ENCODE measurements around the gene SLC36A1. TPM values are rescaled to one million over a fixed set of nuclear protein-coding genes. Genes with fewer than 3 reads are reported as not detected.

The SLC36A1 gene
- total RNA-seq, 1 experiment from 2014 or later = 7.4 TPM

- TF ChIP-seq EZH2phosphoT487 (IDR thresholded peaks at IDR 0.05; ENCODE audit: borderline replicate concordance) (no peak), ZNF274 (IDR thresholded peaks at IDR 0.05; ENCODE audit: low read depth, low read length) (no peak), YY1 (IDR thresholded peaks at IDR 0.05; ENCODE audit: extremely low read depth, insufficient replicate concordance, low read depth, low read length) (no peak), FOSL1 (IDR thresholded peaks at IDR 0.05; ENCODE audit: low read depth) (no peak), RAD21 (IDR thresholded peaks at IDR 0.05; ENCODE audit: low read depth) (no peak), ELF1 (IDR thresholded peaks at IDR 0.05; ENCODE audit: borderline replicate concordance, low read depth) (no peak), MAX (IDR thresholded peaks at IDR 0.05) (no peak), EZH2 (IDR thresholded peaks at IDR 0.05) (no peak), SP1 (IDR thresholded peaks at IDR 0.05; ENCODE audit: low read depth) (no peak), SIN3A (IDR thresholded peaks at IDR 0.05; ENCODE audit: low read depth) (no peak), ATF3 (IDR thresholded peaks at IDR 0.05) (no peak)
Observed at GRCh38 chr5:151459680-151460324, 12.4 kb downstream of the SLC36A1 start (continued).

- H3K79me2 ChIP-seq (ENCODE audit: insufficient read depth, low read length) = no peaks in the 10 kb centered on the region
- intact Hi-C loops (cut with micrococcal nuclease) = no loop called here
- no peaks in the 10 kb centered on the region for H3K4me1 ChIP-seq (ENCODE audit: control insufficient read depth in 1 of 2, insufficient read depth in 2 of 2, low read length in 2 of 2)
- no peaks in the 10 kb centered on the region for H3K9me2 ChIP-seq (ENCODE audit: insufficient read depth)
- H3K9me3 ChIP-seq (ENCODE audit: control insufficient read depth in 1 of 2, insufficient read depth in 1 of 2, low read depth in 1 of 2, low read length in 2 of 2) = no peaks in the 10 kb centered on the region
- H3K27me3 ChIP-seq (ENCODE audit: insufficient read depth, low read length) = no peaks in the 10 kb centered on the region
- POLR2A ChIA-PET = no interaction called here
- H3K4me3 ChIP-seq (replicated peaks in 1 of 2; ENCODE audit: low read depth in 1 of 2, low read length in 2 of 2) = no peak overlapping the region
- H4K20me1 ChIP-seq (ENCODE audit: insufficient read depth) = no peaks in the 10 kb centered on the region
- no peak overlapping the region for H3K27ac ChIP-seq (ENCODE audit: low read depth, low read length)
- TF ChIP-seq CEBPB (IDR thresholded peaks at IDR 0.05; ENCODE audit: low read depth) (no peak), YY1 (IDR thresholded peaks at IDR 0.05; ENCODE audit: extremely low read depth, insufficient replicate concordance, low read depth, low read length) (no peak), EGR1 (IDR thresholded peaks at IDR 0.05; ENCODE audit: low read depth) (no peak), ZNF274 (IDR thresholded peaks at IDR 0.05; ENCODE audit: low read depth, low read length) (no peak), TCF7L2 (IDR thresholded peaks at IDR 0.05; ENCODE audit: borderline replicate concordance, extremely low read depth, insufficient read depth, insufficient read length) (no peak), RAD21 (IDR thresholded peaks at IDR 0.05; ENCODE audit: low read depth) (no peak), FOSL1 (IDR thresholded peaks at IDR 0.05; ENCODE audit: low read depth) (no peak)
- H3K4me2 ChIP-seq (ENCODE audit: low read length) = no peak overlapping the region
- H3K9ac ChIP-seq (ENCODE audit: low read length) = no peak overlapping the region
- H2AFZ ChIP-seq (ENCODE audit: low read depth, low read length, poor library complexity, severe bottlenecking) = no peak overlapping the region
- DNase-seq (ENCODE audit: low read depth, low spot score) = no peak
- RAD21 ChIA-PET (ENCODE audit: low non-redundant PET in 1 of 2, low total read pairs in 2 of 2, uncharacterized antibody in 2 of 2, unreplicated experiment in 2 of 2) = no interaction called here
- ATAC-seq = no peak
- no peaks in the 10 kb centered on the region; a peak in 1 of 4 replicates for H3K36me3 ChIP-seq (ENCODE audit: control insufficient read depth in 1 of 2, insufficient read depth in 2 of 2, low read length in 2 of 2)
- CTCF ChIA-PET = no interaction called here
- BruUV-seq (replicated peaks) = no TSS peak
Observed at GRCh38 chr5:151461312-151461711, 13.9 kb downstream of the SLC36A1 start.

Measured in HCT116 (cell line).